ENCODE data around the gene NMT2. TPM values are rescaled to one million over a fixed set of nuclear protein-coding genes. Genes with fewer than 3 reads are reported as not detected.

Gene NMT2
- 12.8 and 15.8 TPM in 2 replicates for total RNA-seq

DNA sequence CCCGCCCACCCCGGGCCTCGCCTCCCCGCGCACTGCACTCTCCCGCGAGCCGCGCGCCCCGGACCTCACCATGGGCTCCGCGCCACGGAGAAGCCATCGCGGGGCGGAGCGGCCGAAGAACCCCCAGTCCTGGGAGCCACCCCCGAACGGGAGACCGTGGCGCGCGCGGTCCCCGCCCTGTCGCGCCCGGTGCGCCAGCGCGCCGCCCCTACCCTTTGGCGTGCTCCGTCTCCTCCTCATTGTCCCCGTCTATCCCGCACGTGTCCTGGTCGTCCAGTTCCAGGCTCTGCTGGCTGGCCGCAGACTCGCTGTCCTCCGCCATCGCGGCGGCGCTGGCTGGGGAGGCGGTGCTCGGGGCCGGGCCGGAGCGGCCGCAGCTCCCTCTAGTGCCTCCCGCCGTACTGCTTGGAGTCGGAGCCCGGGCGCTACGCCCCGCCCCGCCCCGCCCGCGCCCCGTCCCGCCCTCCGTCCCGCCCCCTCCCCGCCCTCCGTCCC is at the start of gene NMT2:
Gene NMT2, minus strand, starts transcription at position 403 of the 495 bp plus-strand sequence. Its CDS starts 81 bp downstream, at position 322.

DNA sequence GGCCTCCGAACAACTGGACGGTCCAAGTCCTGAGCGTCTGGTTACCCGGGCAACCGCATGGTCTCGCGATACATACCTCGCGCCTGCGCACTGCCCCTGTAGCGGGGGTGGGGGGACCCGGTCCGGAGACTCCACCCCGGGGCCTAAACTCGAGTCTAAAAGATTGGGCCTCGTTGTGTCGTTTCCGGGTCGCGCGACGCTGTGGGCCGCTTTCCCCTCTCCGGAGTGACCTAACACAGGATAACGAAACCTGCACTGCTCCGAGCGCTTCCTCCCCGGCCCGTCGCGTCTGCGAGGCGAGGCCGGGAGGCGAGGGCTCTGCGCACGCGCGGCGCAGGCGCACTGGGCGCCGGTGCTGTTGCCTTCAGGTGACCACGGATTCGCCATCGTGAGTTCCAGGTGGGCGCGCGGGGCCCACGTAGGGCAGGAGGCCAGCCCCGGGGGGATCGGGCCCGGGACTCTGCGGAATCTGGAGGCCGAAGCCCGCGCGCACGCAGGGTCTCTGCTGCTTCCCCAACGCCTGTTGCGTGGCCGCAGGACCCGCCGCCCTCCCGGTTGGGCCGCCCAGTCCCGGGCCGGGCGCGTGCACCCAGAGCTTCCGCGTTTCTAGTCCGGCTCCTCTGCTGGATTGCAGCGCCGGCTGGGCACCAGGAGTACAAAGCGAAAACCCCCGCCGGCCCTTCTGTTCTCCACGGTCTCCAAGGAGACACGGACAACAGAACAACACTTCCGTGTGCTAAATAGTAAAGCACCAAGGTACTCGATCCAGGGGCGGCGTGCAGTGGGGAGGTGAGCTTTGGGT is 71.3 kb downstream of the NMT2 start, which contains the start of gene RPP38:
Gene RPP38, plus strand, starts transcription at position 345 of the 802 bp plus-strand sequence. CDS start 5,960 bp downstream, outside the sequence.

GRCh38 chr10:15088428-15089261 is 79.8 kb downstream of the NMT2 start, which contains the start of gene ACBD7:
Gene ACBD7, minus strand, starts transcription at chr10:15088776. Its CDS starts 48 bp downstream, at chr10:15088728.

Other genes with a start within 250 kb of the NMT2 start
- 8.0 and 8.3 TPM in 2 replicates for gene DCLRE1C, start 214.6 kb downstream of the NMT2 start, total RNA-seq
- gene MEIG1, start 209.3 kb downstream of the NMT2 start, total RNA-seq, result not detected in 2 replicates
- 5.5 and 15.8 TPM in 2 replicates for gene OLAH, start 124.8 kb downstream of the NMT2 start, total RNA-seq
- gene ACBD7, start 79.9 kb downstream of the NMT2 start, total RNA-seq, result 0.21 and 0.48 TPM in 2 replicates
- 18.6 and 19.0 TPM in 2 replicates for gene RPP38, start 71.3 kb downstream of the NMT2 start, total RNA-seq
- gene FAM171A1, start 202.6 kb upstream of the NMT2 start, total RNA-seq, result 7.2 and 9.2 TPM in 2 replicates

Measured in tracheal epithelial cell (primary cell).